Adipose tissue (tissue), 3 donors: Measurements from ENCODE around the gene AP1S2. TPM values are rescaled to one million over a fixed set of nuclear protein-coding genes. Genes with fewer than 3 reads are reported as not detected.

Experiments
- H3K27ac ChIP-seq: one replicate; pipeline ENCODE4 v1.5.1; 2013; ENCODE audit warnings: low read depth, low read length
- WGBS, 3 donors: extraction: QIAGEN DNeasy Blood & Tissue Kit; methylation state at CpG; one replicate each; pipeline ENCODE4 v1.1.7; 2013; 5-methylcytosine and 5-hydroxymethylcytosine counted together
- polyA plus RNA-seq, 3 donors: library from polyadenylated mRNA; stranded (reverse); fragments of 200-250 nt; gene quantifications; one replicate each; pipeline ENCODE4 v1.2.3, GENCODE V29; 2013
- donor health status: healthy with polysubstance abuse.
- donor health status: Bipolar disorder and iron deficiency.
- donor health status: healthy.

Gene AP1S2
- polyA plus RNA-seq, 3 donors: 7.0 to 34.1 (median 15.6) TPM

GRCh38 chrX:15816886-15817285 lies 37.7 kb downstream of the AP1S2 start:
- H3K27ac ChIP-seq: no peak overlapping the region
- 39 to 76% (median 49%) methylated on average over 4 of the region's 4 CpGs for WGBS, 3 donors

GRCh38 chrX:15816438-15816809 lies 38.2 kb downstream of the AP1S2 start:
- H3K27ac ChIP-seq: no peak overlapping the region
- WGBS, 3 donors: 56 to 67% (median 58%) methylated on average over 1 of the region's 1 CpG

GRCh38 chrX:15815779-15816437 lies 38.7 kb downstream of the AP1S2 start:
- 52 to 72% (median 64%) methylated on average over 9 to 10 of the region's 10 CpGs for WGBS, 3 donors

GRCh38 chrX:15814771-15815365 lies 39.7 kb downstream of the AP1S2 start:
- no peak overlapping the region for H3K27ac ChIP-seq
- 66 to 92% (median 80%) methylated on average over 6 of the region's 6 CpGs for WGBS, 3 donors

More at GRCh38 chrX:15815779-15816437, 38.7 kb downstream of the AP1S2 start:
- no peak overlapping the region for H3K27ac ChIP-seq

- WGBS, 3 donors: 31 to 97% (median 87%) methylated on average over 1 of the region's 1 CpG
- no peak overlapping the region for H3K27ac ChIP-seq
These were observed 41.2 kb downstream of the AP1S2 start for GRCh38 chrX:15813416-15813815.

- H3K27ac ChIP-seq: no peak overlapping the region
- WGBS, 3 donors: 71 to 92% (median 85%) methylated on average over 8 of the region's 8 CpGs
These were observed 42.2 kb downstream of the AP1S2 start for GRCh38 chrX:15812192-15812938.

GRCh38 chrX:15808254-15808653 lies 46.4 kb downstream of the AP1S2 start:
- H3K27ac ChIP-seq: no peak overlapping the region
- WGBS, 3 donors: 93 to 99% (median 95%) methylated on average over 3 to 4 of the region's 4 CpGs

- H3K27ac ChIP-seq: no peak overlapping the region
These were observed 50.0 kb downstream of the AP1S2 start for GRCh38 chrX:15804563-15804962.

- 73 to 97% (median 93%) methylated on average over 4 of the region's 4 CpGs for WGBS, 3 donors
- no peak overlapping the region for H3K27ac ChIP-seq
These were observed 56.9 kb downstream of the AP1S2 start for GRCh38 chrX:15797707-15798106.

- 0 to 1% (median 0%) methylated on average over 15 of the region's 15 CpGs for WGBS, 3 donors
These were observed 63.8 kb downstream of the AP1S2 start for GRCh38 chrX:15790769-15791290.

GRCh38 chrX:15789979-15790768 lies 64.4 kb downstream of the AP1S2 start, which contains the start of gene ZRSR2:
Gene ZRSR2 (plus strand): TSS chrX:15790484. CDS start chrX:15790496, 12 bp downstream.
- 0 to 1% (median 0%) methylated on average over 50 to 55 of the region's 55 CpGs for WGBS, 3 donors
- no peak within 1 kb of the TSS for H3K27ac ChIP-seq

More at GRCh38 chrX:15790769-15791290, 63.8 kb downstream of the AP1S2 start:
- H3K27ac ChIP-seq: no peak overlapping the region

- WGBS, 3 donors: 41 to 89% (median 51%) methylated on average over 3 of the region's 3 CpGs
- H3K27ac ChIP-seq: no peak overlapping the region
These were observed 67.7 kb downstream of the AP1S2 start for GRCh38 chrX:15786915-15787314.

- H3K27ac ChIP-seq: no peak overlapping the region
These were observed 69.3 kb downstream of the AP1S2 start for GRCh38 chrX:15785176-15785750.

GRCh38 chrX:15781961-15782699 lies 72.5 kb downstream of the AP1S2 start:
- no peak overlapping the region for H3K27ac ChIP-seq
- WGBS, 3 donors: 63 to 88% (median 82%) methylated on average over 13 of the region's 13 CpGs

More at GRCh38 chrX:15785176-15785750, 69.3 kb downstream of the AP1S2 start:
- 65 to 98% (median 81%) methylated on average over 3 of the region's 3 CpGs for WGBS, 3 donors
